ENCODE data around the gene NUPR2. TPM values are rescaled to one million over a fixed set of nuclear protein-coding genes. Genes with fewer than 3 reads are reported as not detected.
"Not testable (repeated sequence)": the region's sequence is repeated elsewhere in the genome, so short reads cannot be mapped to it uniquely, and the experiment has no call there.

The NUPR2 gene
- total RNA-seq, 4 donors from 2014 or later, result 2.0 to 2.4 TPM; not detected in 2

- Histone ChIP-seq H3K27ac (no peak overlapping the region), H3K4me1 (peaks cover 0 to 8% (median 4%) of the 10 kb centered on the region in 4 donors), H3K9me3 (no peaks in the 10 kb centered on the region), H3K36me3 (peaks cover 0 to 29% (median 14%) of the 10 kb centered on the region in 4 donors), H3K27me3 (no peaks in the 10 kb centered on the region), H3K4me3 (no peak overlapping the region)
- 67 to 69% methylated on average over 5 of the region's 5 CpGs for WGBS, 2 donors (ENCODE audit: low coverage in 1 of 2)
- in situ Hi-C loops (cut with MboI; ENCODE audit: low pct_ligation_motif_present in 1 of 4, low pct_unique_long_range_greater_than_20kb in 1 of 4, low sequenced_read_pairs in 3 of 4) (no loop called here), intact Hi-C loops (cut with DNase I; ENCODE audit: low total_unique reads) (no loop called here)
- TF ChIP-seq POLR2AphosphoS5 (IDR thresholded peaks at IDR 0.05), result peak in 2 of 3 donors; percentile 7 to 30
- TF ChIP-seq EP300 (IDR thresholded peaks at IDR 0.05; ENCODE audit: low read depth), result no peak
- DNase-seq, result no peak
These were observed 18.5 kb downstream of the NUPR2 start for GRCh38 chr7:56097700-56098099.

DNA sequence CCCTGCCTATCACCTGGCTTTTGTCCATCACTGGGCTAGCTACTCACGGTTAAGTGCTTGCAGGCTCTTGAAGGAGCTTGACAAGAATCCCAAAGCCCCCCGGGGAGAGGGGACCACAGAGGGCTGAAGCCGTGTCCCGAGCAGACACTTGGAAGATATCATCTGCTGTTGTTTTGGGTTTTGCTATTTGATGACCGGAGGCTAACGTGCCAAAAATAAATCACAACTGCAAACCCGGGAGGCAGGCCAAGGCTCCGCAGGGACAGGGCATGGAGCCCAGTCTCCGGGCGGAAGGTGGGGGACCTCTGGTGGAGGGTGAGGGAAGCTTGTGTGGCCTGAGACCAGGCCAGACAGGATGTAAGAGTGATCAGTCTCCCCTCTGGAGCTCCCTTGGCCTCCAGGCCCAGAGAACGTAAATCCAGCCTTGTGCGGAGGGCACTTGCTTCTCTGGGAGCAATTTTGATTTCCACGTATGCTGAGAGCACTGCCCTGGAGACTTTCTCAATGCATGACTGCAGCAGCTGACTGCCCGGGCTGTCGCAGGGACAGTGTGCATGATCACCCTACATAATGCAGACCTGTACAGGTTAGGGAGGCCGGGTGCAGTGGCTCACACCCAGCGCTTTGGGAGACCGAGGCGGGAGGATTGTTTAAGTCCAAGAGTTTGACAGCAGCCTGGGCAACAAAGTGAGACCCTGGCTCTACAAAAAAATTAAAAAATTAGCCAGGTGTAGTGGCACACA lies 23.3 kb downstream of the NUPR2 start, which contains the start of gene PHKG1:
PHKG1 (minus strand) TSS at position 164 of the 743 bp plus-strand sequence. CDS start 4,011 bp downstream, outside the sequence.
- Histone ChIP-seq H3K27me3 (no peaks in the 10 kb centered on the region), H3K4me1 (peaks cover 0 to 21% (median 10%) of the 10 kb centered on the region in 4 donors), H3K4me3 (no peak within 1 kb of the TSS), H3K36me3 (no peaks in the 10 kb centered on the region), H3K9me3 (no peaks in the 10 kb centered on the region), H3K27ac (peak within 1 kb of the TSS; percentile 66 to 84 (median 72))
- peak in 1 of 3 donors; percentile 42 for TF ChIP-seq POLR2AphosphoS5 (IDR thresholded peaks at IDR 0.05)
- TF ChIP-seq EP300 (IDR thresholded peaks at IDR 0.05; ENCODE audit: low read depth), result no peak
- peak in 3 of 5 experiments; percentile 43 to 51 (median 44) for TF ChIP-seq CTCF (IDR thresholded peaks at IDR 0.05)
- TF ChIP-seq POLR2A (IDR thresholded peaks at IDR 0.05), result no peak
- in situ Hi-C loops (cut with MboI; ENCODE audit: low pct_ligation_motif_present in 1 of 4, low pct_unique_long_range_greater_than_20kb in 1 of 4, low sequenced_read_pairs in 3 of 4), result no loop called here
- intact Hi-C loops (cut with DNase I; ENCODE audit: low total_unique reads), result no loop called here
- WGBS, 2 donors (ENCODE audit: low coverage in 1 of 2), result 45% methylated on average over 19 of the region's 19 CpGs; no CpG with 5 or more reads in 1 of the 2 donors
- DNase-seq, result peak; percentile 67

GRCh38 chr7:56092388-56092787 lies 23.8 kb downstream of the NUPR2 start:
- in situ Hi-C loops (cut with MboI; ENCODE audit: low pct_ligation_motif_present in 1 of 4, low pct_unique_long_range_greater_than_20kb in 1 of 4, low sequenced_read_pairs in 3 of 4); H3K4me3 ChIP-seq; H3K27me3 ChIP-seq; intact Hi-C loops (cut with DNase I; ENCODE audit: low total_unique reads); DNase-seq; H3K9me3 ChIP-seq; H3K36me3 ChIP-seq: not testable (repeated sequence)
- Histone ChIP-seq H3K27ac (peak overlapping the region; percentile 66 to 84 (median 72)), H3K4me1 (peaks cover 0 to 21% (median 10%) of the 10 kb centered on the region in 4 donors)
- WGBS, 2 donors (ENCODE audit: low coverage in 1 of 2), result 73% methylated on average over 6 of the region's 6 CpGs; no CpG with 5 or more reads in 1 of the 2 donors

DNA sequence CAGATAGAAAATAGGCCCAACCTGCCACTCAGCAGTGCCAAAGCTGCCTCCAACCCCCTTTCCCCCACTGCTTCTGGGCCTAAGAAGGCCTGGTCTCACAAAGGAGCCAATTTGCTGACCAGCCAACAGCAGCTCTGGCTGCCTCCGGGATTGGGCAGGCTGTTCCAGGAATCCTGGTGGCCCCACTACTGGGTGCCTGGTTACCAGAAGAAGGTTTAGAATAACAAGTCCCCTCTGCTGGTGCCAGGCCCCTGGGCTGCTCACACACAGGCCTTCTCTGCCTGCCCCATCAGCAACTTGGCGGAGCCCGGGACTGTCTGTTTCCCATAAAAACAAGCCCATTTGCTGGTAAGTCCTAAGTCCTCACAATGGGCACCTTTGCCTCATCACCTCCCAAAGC lies 24.6 kb downstream of the NUPR2 start:
- H3K27ac ChIP-seq, result peak overlapping the region; percentile 66 to 84 (median 72)
- TF ChIP-seq CTCF (IDR thresholded peaks at IDR 0.05), result no peak
- TF ChIP-seq POLR2AphosphoS5 (IDR thresholded peaks at IDR 0.05), result peak in 1 of 3 donors; percentile 41
- H3K4me3 ChIP-seq, result no peak overlapping the region
- H3K4me1 ChIP-seq, result peaks cover 0 to 21% (median 10%) of the 10 kb centered on the region in 4 donors
- peak; percentile 24 for DNase-seq
- no peaks in the 10 kb centered on the region for H3K36me3 ChIP-seq
- no peaks in the 10 kb centered on the region for H3K27me3 ChIP-seq
- H3K9me3 ChIP-seq, result no peaks in the 10 kb centered on the region
- in situ Hi-C loops (cut with MboI; ENCODE audit: low pct_ligation_motif_present in 1 of 4, low pct_unique_long_range_greater_than_20kb in 1 of 4, low sequenced_read_pairs in 3 of 4), result no loop called here
- intact Hi-C loops (cut with DNase I; ENCODE audit: low total_unique reads), result no loop called here
- 61% methylated on average over 3 of the region's 3 CpGs; no CpG with 5 or more reads in 1 of the 2 donors for WGBS, 2 donors (ENCODE audit: low coverage in 1 of 2)

DNA sequence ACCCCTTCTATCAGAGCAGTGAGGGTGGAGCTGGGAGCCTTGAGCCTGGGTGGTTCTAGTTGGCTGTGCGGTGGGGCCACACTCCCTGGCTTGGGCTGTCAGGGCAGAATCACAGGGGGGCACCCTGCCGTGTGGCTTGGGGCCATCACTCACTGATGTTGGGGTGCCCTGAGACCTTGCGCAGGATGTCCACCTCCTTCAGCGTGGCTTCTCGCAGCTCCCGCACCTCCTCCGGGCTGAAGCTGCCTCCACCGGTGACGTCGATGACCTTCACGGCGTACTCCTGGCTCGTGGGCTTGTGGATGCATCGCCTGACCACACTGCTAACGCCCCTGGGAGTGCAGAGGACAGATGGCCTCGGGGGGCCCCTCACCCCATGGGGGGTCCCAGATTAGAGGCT lies 28.8 kb downstream of the NUPR2 start:
- H3K4me3 ChIP-seq, result no peak overlapping the region
- WGBS, 2 donors (ENCODE audit: low coverage in 1 of 2), result 92% methylated on average over 16 of the region's 16 CpGs; no CpG with 5 or more reads in 1 of the 2 donors
- H3K9me3 ChIP-seq, result no peaks in the 10 kb centered on the region
- DNase-seq, result no peak
- no peaks in the 10 kb centered on the region for H3K27me3 ChIP-seq
- TF ChIP-seq EP300 (IDR thresholded peaks at IDR 0.05; ENCODE audit: low read depth) (no peak), POLR2A (IDR thresholded peaks at IDR 0.05) (no peak), POLR2AphosphoS5 (IDR thresholded peaks at IDR 0.05) (no peak), CTCF (IDR thresholded peaks at IDR 0.05) (no peak)
- peaks cover 0 to 15% (median 11%) of the 10 kb centered on the region in 4 donors for H3K4me1 ChIP-seq
- H3K27ac ChIP-seq, result no peak overlapping the region
- in situ Hi-C loops (cut with MboI; ENCODE audit: low pct_ligation_motif_present in 1 of 4, low pct_unique_long_range_greater_than_20kb in 1 of 4, low sequenced_read_pairs in 3 of 4), result no loop called here
- H3K36me3 ChIP-seq, result no peaks in the 10 kb centered on the region
- intact Hi-C loops (cut with DNase I; ENCODE audit: low total_unique reads), result no loop called here

Data from transverse colon (tissue), 4 donors.